Common myeloid progenitor, CD34-positive (primary cell): Measurements from ENCODE around the gene SPN.
A peak's percentile ranks its signal among the peaks of the same experiment; 100 is the strongest.

Experiments
- CTCF ChIA-PET: fragments of 350-600 bp; sonication (Branson Sonifier 250); formaldehyde crosslinking; loops from one replicate; lab custom pipeline; 2021; ENCODE audit warnings: antibody characterized with exemption; lab: Charles Lee
- POLR2A ChIA-PET: fragments of 350-600 bp; sonication (Branson Sonifier 250); formaldehyde crosslinking; loops from one replicate; lab custom pipeline; 2021; ENCODE audit warnings: antibody characterized with exemption; lab: Charles Lee
- DNase-seq, 3 donors: peaks; one replicate each; pipeline versions ENCODE4 v3.0.0 to v3.0.0-alpha.2; 2013
- H3K27ac ChIP-seq, 2 experiments: 1 replicate in 1 of 2; 2 replicates in 1 of 2; pipeline ENCODE4 v1.7.0; 2013; ENCODE audit warnings: inconsistent platforms in 2 of 2, low read length in 2 of 2, mild to moderate bottlenecking in 2 of 2, low read depth in 1 of 2, moderate library complexity in 1 of 2; ENCODE audit not compliant: severe bottlenecking in 2 of 2, insufficient read depth in 1 of 2, poor library complexity in 1 of 2
- H3K27me3 ChIP-seq, 5 experiments: replicated peaks in 2 of 5; 1 replicate in 3 of 5; 2 replicates in 2 of 5; pipeline versions ENCODE4 v1.6.1 to v1.7.0; 2013; ENCODE audit warnings: low read length in 4 of 5, mild to moderate bottlenecking in 2 of 5, moderate library complexity in 2 of 5, inconsistent platforms in 1 of 5; ENCODE audit not compliant: insufficient read depth in 5 of 5, control insufficient read depth in 4 of 5
- H3K36me3 ChIP-seq, 4 experiments: 1 replicate in 2 of 4; 2 replicates in 2 of 4; pipeline versions ENCODE4 v1.6.1 to v1.7.0; 2013; ENCODE audit warnings: low read length in 3 of 4, control low read depth in 1 of 4, mild to moderate bottlenecking in 1 of 4; ENCODE audit not compliant: control insufficient read depth in 4 of 4, insufficient read depth in 4 of 4
- H3K4me1 ChIP-seq, 4 experiments: 1 replicate in 3 of 4; 2 replicates in 1 of 4; pipeline versions ENCODE4 v1.6.1 to v1.7.1; 2013; ENCODE audit warnings: low read length in 3 of 4, mild to moderate bottlenecking in 3 of 4, control low read depth in 1 of 4, inconsistent platforms in 1 of 4, moderate library complexity in 1 of 4; ENCODE audit not compliant: control insufficient read depth in 4 of 4, insufficient read depth in 4 of 4; ENCODE audit errors: control extremely low read depth in 1 of 4
- H3K4me3 ChIP-seq, 7 experiments: 1 replicate in 4 of 7; 2 replicates in 3 of 7; pipeline versions ENCODE4 v1.5.1 to v1.7.0; 2013; ENCODE audit warnings: mild to moderate bottlenecking in 7 of 7, low read length in 6 of 7, moderate library complexity in 6 of 7, inconsistent platforms in 2 of 7, low read depth in 2 of 7, control low read depth in 1 of 7; ENCODE audit not compliant: insufficient read depth in 4 of 7, control insufficient read depth in 1 of 7; ENCODE audit errors: extremely low read depth in 1 of 7
- H3K9me3 ChIP-seq, 5 experiments: 1 replicate in 4 of 5; 2 replicates in 1 of 5; pipeline versions ENCODE4 v1.6.1 to v1.7.1; 2013; ENCODE audit warnings: low read length in 4 of 5, mild to moderate bottlenecking in 2 of 5, inconsistent platforms in 1 of 5, low read depth in 1 of 5, moderate library complexity in 1 of 5; ENCODE audit not compliant: control insufficient read depth in 4 of 5, insufficient read depth in 2 of 5; ENCODE audit errors: control extremely low read depth in 1 of 5
- WGBS: methylation state at CpG from one replicate; pipeline ENCODE4 v1.1.5; 2013; ENCODE audit not compliant: insufficient coverage; 5-methylcytosine and 5-hydroxymethylcytosine counted together

Gene SPN

GRCh38 chr16:29673501-29673900 lies 10.5 kb downstream of the SPN start:
- CTCF ChIA-PET, result interaction anchor here (0.7 to 2.3 kb wide), 6 partner anchors 10 to 32 kb away, joined by 3 to 8 read pairs (median 6); no protein-coding TSS in a partner anchor
- 100% methylated on average over 4 of the region's 6 CpGs for WGBS
- no peak for DNase-seq
- Histone ChIP-seq H3K27ac (peak overlapping the region in 1 of 2 experiments; percentile 25), H3K4me1 (peaks cover 8 to 32% (median 30%) of the 10 kb centered on the region in 4 experiments), H3K4me3 (no peak overlapping the region), H3K27me3 (no peaks in the 10 kb centered on the region), H3K36me3 (peaks cover 0 to 27% (median 8%) of the 10 kb centered on the region in 4 experiments), H3K9me3 (no peaks in the 10 kb centered on the region)
- POLR2A ChIA-PET, result interaction anchor here (1.0 to 3.4 kb wide), 2 partner anchors 8 to 14 kb away, joined by 5 to 17 read pairs; no protein-coding TSS in a partner anchor

GRCh38 chr16:29674188-29674587 lies 11.1 kb downstream of the SPN start:
- no peak overlapping the region for H3K4me3 ChIP-seq
- peak in 2 of 3 donors; percentile 44 to 64 for DNase-seq
- H3K4me1 ChIP-seq, result peaks cover 9 to 39% (median 35%) of the 10 kb centered on the region in 4 experiments
- CTCF ChIA-PET, result interaction anchor here (1.0 to 3.5 kb wide), 6 partner anchors 10 to 33 kb away, joined by 3 to 16 read pairs (median 6); no protein-coding TSS in a partner anchor
- no peak overlapping the region for H3K27ac ChIP-seq
- 85% methylated on average over 10 of the region's 13 CpGs for WGBS
- POLR2A ChIA-PET, result interaction anchor here (0.6 to 3.4 kb wide), 4 partner anchors 8 to 120 kb away, joined by 3 to 17 read pairs (median 4); no protein-coding TSS in a partner anchor
- H3K36me3 ChIP-seq, result peaks cover 0 to 24% (median 7%) of the 10 kb centered on the region in 4 experiments
- no peaks in the 10 kb centered on the region for H3K9me3 ChIP-seq
- no peaks in the 10 kb centered on the region for H3K27me3 ChIP-seq

DNA sequence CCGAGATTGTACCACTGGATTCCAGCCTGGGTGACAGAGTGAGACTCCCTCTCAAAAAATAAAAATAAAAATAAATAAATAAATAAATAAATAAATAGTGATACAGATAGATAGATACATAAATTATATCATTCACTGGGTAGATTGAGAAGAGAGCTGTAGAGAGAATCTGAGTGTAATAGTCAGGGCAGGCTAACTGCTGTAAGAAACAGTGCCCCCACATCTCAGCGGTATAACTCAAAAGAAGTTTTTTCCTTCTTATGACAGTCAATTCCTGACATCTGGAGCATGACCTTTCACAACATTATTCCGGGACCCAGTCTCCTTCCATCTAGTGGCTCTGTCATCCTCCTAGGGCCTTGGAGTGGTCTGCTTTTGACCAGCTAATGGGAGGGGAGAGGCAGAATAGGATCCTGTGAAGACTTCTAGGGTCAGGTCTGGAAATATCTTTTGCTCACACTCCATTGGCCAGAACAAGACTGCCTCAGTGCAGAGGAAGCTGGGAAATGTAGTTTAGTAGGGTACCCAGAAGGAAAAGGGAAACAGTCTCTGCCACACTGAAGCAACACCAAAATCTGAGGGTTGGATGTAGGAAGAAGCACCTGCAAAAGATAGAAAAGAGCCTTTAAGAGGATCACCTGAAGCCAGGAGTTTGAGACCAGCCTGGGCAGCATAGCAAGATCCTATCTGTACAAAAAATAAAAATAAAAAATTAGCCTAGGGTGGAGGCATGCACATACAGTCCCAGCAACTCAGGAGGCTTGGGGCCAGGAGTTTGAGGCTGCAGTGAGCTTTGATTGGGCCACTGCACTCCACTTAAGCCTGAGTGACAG lies 13.0 kb downstream of the SPN start:
- peak; percentile 47 to 81 (median 73) for DNase-seq
- no peaks in the 10 kb centered on the region for H3K9me3 ChIP-seq
- H3K27ac ChIP-seq, result no peak overlapping the region
- peaks cover 9 to 52% (median 50%) of the 10 kb centered on the region in 4 experiments for H3K4me1 ChIP-seq
- H3K36me3 ChIP-seq, result peaks cover 0 to 17% (median 6%) of the 10 kb centered on the region in 4 experiments
- WGBS, result no CpG with 5 or more reads among the region's 3 CpGs
- no peaks in the 10 kb centered on the region for H3K27me3 ChIP-seq
- CTCF ChIA-PET, result interaction anchor here (0.6 to 3.5 kb wide), 10 partner anchors 9 to 585 kb away, joined by 3 to 16 read pairs (median 4); partner anchors contain the start of gene SPN
- POLR2A ChIA-PET, result interaction anchor here (0.9 to 3.4 kb wide), 4 partner anchors 10 to 34 kb away, joined by 3 to 17 read pairs (median 4); partner anchors contain the start of gene SPN
- no peak overlapping the region for H3K4me3 ChIP-seq

GRCh38 chr16:29676989-29677785 lies 14.1 kb downstream of the SPN start:
- Histone ChIP-seq H3K4me1 (peaks cover 9 to 54% (median 50%) of the 10 kb centered on the region in 4 experiments), H3K27me3 (no peaks in the 10 kb centered on the region), H3K9me3 (no peaks in the 10 kb centered on the region), H3K36me3 (peaks cover 0 to 9% (median under 1%) of the 10 kb centered on the region in 4 experiments), H3K4me3 (peak overlapping the region in 1 of 7 experiments; percentile 7), H3K27ac (peak overlapping the region in 1 of 2 experiments; percentile 22)
- ChIA-PET POLR2A (interaction anchor here (0.5 to 3.4 kb wide), 5 partner anchors 10 to 65 kb away, joined by 3 to 17 read pairs (median 3); partner anchors contain the start of gene SPN), CTCF (interaction anchor here (0.7 to 3.5 kb wide), 9 partner anchors 10 to 284 kb away, joined by 3 to 16 read pairs (median 4); partner anchors contain the start of gene SPN)
- WGBS, result 84% methylated on average over 18 of the region's 23 CpGs
- DNase-seq, result peak in 1 of 3 donors; percentile 13

- Histone ChIP-seq H3K36me3 (peaks cover 0 to 7% (median 0%) of the 10 kb centered on the region in 4 experiments), H3K4me1 (peaks cover 9 to 54% (median 47%) of the 10 kb centered on the region in 4 experiments), H3K9me3 (no peaks in the 10 kb centered on the region), H3K27ac (peak within 1 kb of the TSS in 1 of 2 experiments; percentile 81), H3K4me3 (peak within 1 kb of the TSS in 5 of 7 experiments; percentile 32 to 67 (median 58)), H3K27me3 (no peaks in the 10 kb centered on the region)
- POLR2A ChIA-PET, result interaction anchor here (1.1 to 2.3 kb wide), 4 partner anchors 10 to 38 kb away, joined by 4 to 22 read pairs (median 9); partner anchors contain the start of gene SPN
- CTCF ChIA-PET, result interaction anchor here (0.5 to 3.0 kb wide), 5 partner anchors 11 to 37 kb away, joined by 3 to 12 read pairs (median 8); partner anchors contain the start of gene SPN
- DNase-seq, result peak in 2 of 3 donors; percentile 43 to 66
- WGBS, result 0% methylated on average over 2 of the region's 5 CpGs
Measured at GRCh38 chr16:29678691-29679267, 15.7 kb downstream of the SPN start, which contains the start of gene QPRT. QPRT (plus strand) TSS chr16:29679180; CDS start chr16:29679198, 18 bp downstream.
